Kidney capillary endothelial cell (primary cell): ENCODE data around the gene STX1B.
"Not testable (repeated sequence)": the region's sequence is repeated elsewhere in the genome, so short reads cannot be mapped to it uniquely, and the experiment has no call there.

Experiments
- DNase-seq: peaks from one replicate; pipeline ENCODE4 v3.0.0-alpha.2; 2018; ENCODE audit warnings: low spot score

Gene STX1B

GRCh38 chr16:31010585-31011325 is at the start of gene STX1B:
STX1B (minus strand) TSS chr16:31010638; CDS start chr16:31010396, 242 bp downstream.
- no peak for DNase-seq

GRCh38 chr16:31055613-31056012 is 45.2 kb upstream of the STX1B start:
- DNase-seq, result no peak

- DNase-seq, result peak; percentile 86
Measured at GRCh38 chr16:31052114-31052513, 41.7 kb upstream of the STX1B start.

- no peak for DNase-seq
Measured at GRCh38 chr16:31050280-31051030, 40.0 kb upstream of the STX1B start.

- no peak for DNase-seq
Measured at GRCh38 chr16:31043898-31044481, 33.6 kb upstream of the STX1B start.

GRCh38 chr16:31043352-31043751 is 32.9 kb upstream of the STX1B start:
- DNase-seq, result no peak

- DNase-seq, result no peak
Measured at GRCh38 chr16:31042866-31043265, 32.4 kb upstream of the STX1B start.

- DNase-seq, result no peak
Measured at GRCh38 chr16:31038993-31039392, 28.6 kb upstream of the STX1B start.

- no peak for DNase-seq
Measured at GRCh38 chr16:31036691-31037090, 26.3 kb upstream of the STX1B start.

GRCh38 chr16:31033709-31034492 is 23.5 kb upstream of the STX1B start:
- DNase-seq, result peak; percentile 82

GRCh38 chr16:31032736-31033708 is 22.6 kb upstream of the STX1B start, which contains the start of gene STX4:
STX4 (plus strand) TSS chr16:31033558; CDS start chr16:31033806, 248 bp downstream.
- DNase-seq, result peak; percentile 96

- no peak for DNase-seq
Measured at GRCh38 chr16:31031276-31031675, 20.8 kb upstream of the STX1B start.

- no peak for DNase-seq
Measured at GRCh38 chr16:31029272-31029671, 18.8 kb upstream of the STX1B start.

GRCh38 chr16:31025339-31025738 is 14.9 kb upstream of the STX1B start:
- no peak for DNase-seq

- no peak for DNase-seq
Measured at GRCh38 chr16:31023627-31024226, 13.3 kb upstream of the STX1B start.

GRCh38 chr16:31023252-31023602 is 12.8 kb upstream of the STX1B start:
- DNase-seq, result no peak

- no peak for DNase-seq
Measured at GRCh38 chr16:31022544-31023251, 12.3 kb upstream of the STX1B start.

GRCh38 chr16:31020536-31020935 is 10.1 kb upstream of the STX1B start:
- no peak for DNase-seq

- DNase-seq, result not testable (repeated sequence)
Measured at GRCh38 chr16:31017756-31018155, 7.3 kb upstream of the STX1B start.

- DNase-seq, result no peak
Measured at GRCh38 chr16:31016018-31016417, 5.6 kb upstream of the STX1B start.
